GM06990 (cell line): ENCODE data around the gene UPF2.

Experiments
- DNase-seq: peaks from one replicate; pipeline ENCODE4 v3.0.0-alpha.2; 2011; ENCODE audit not compliant: insufficient read length; ENCODE audit errors: extremely low read depth
- H3K27me3 ChIP-seq: replicated peaks from 2 replicates; pipeline ENCODE4 v1.6.0; 2011; ENCODE audit warnings: low read length; ENCODE audit not compliant: control insufficient read depth, insufficient read depth
- H3K36me3 ChIP-seq: 2 replicates; pipeline ENCODE4 v1.5.1; 2011; ENCODE audit warnings: low read length; ENCODE audit not compliant: control insufficient read depth, insufficient read depth
- H3K4me3 ChIP-seq: replicated peaks from 2 replicates; pipeline ENCODE4 v1.5.1; 2011; ENCODE audit warnings: low read depth, mild to moderate bottlenecking, control low read depth, low read length
- TF ChIP-seq, protein P1 (sequence below): IDR thresholded peaks from 2 replicates; pipeline ENCODE4 v1.5.1; 2011; ENCODE audit warnings: low read length, control low read depth, mild to moderate bottlenecking, inconsistent platforms; ENCODE audit not compliant: insufficient read depth, poor library complexity, severe bottlenecking

The UPF2 gene

DNA sequence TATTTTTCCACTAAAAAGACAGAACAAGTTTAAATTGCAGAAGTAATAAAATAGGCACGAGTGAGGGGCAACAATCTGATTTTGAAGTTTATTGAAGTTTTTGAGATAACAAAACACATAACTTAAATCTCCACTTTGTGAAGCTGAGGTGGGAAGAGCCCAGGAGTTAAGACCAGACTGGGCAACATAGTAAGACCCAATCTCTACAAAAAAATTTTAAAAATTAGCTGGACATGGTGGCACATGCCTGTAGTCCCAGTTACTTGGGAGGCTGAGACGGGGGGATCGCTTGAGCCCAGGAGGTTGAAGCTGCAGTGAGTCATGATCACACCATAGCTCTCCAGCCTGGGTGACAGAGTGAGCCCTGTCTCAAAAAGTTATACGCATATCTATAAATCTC lies 11.2 kb downstream of the UPF2 start:
- DNase-seq, result no peak
- TF ChIP-seq, protein P1, sequence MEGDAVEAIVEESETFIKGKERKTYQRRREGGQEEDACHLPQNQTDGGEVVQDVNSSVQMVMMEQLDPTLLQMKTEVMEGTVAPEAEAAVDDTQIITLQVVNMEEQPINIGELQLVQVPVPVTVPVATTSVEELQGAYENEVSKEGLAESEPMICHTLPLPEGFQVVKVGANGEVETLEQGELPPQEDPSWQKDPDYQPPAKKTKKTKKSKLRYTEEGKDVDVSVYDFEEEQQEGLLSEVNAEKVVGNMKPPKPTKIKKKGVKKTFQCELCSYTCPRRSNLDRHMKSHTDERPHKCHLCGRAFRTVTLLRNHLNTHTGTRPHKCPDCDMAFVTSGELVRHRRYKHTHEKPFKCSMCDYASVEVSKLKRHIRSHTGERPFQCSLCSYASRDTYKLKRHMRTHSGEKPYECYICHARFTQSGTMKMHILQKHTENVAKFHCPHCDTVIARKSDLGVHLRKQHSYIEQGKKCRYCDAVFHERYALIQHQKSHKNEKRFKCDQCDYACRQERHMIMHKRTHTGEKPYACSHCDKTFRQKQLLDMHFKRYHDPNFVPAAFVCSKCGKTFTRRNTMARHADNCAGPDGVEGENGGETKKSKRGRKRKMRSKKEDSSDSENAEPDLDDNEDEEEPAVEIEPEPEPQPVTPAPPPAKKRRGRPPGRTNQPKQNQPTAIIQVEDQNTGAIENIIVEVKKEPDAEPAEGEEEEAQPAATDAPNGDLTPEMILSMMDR, result no peak
- H3K27me3 ChIP-seq, result no peaks in the 10 kb centered on the region
- H3K4me3 ChIP-seq, result no peak overlapping the region
- H3K36me3 ChIP-seq, result peaks cover 7% of the 10 kb centered on the region

- no peak for DNase-seq
- H3K36me3 ChIP-seq, result peaks cover 4% of the 10 kb centered on the region
- TF ChIP-seq, protein P1, result no peak
These were observed 15.1 kb downstream of the UPF2 start for GRCh38 chr10:12027539-12027938.

DNA sequence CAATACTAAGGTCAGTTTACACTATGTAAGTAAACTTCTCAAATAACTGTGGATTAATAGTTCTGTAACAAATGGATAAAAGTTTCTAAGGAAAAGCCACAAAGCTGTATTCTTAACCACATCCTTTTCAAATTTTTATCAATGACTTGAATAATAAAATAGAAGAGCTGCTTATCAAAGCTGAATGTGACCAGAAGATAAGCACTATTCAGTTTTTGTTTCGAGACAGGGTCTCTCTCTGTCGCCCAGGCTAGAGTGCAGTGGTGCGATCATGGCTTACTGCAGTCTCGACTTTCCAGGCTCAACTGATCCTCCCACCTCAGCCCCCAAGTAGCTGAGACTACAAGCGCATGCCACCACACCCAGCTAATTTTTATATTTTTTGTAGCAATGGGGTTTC lies 17.0 kb downstream of the UPF2 start:
- Histone ChIP-seq H3K36me3 (peaks cover 4% of the 10 kb centered on the region), H3K27me3 (no peaks in the 10 kb centered on the region), H3K4me3 (no peak overlapping the region)
- TF ChIP-seq, protein P1, result no peak
- no peak for DNase-seq

More at GRCh38 chr10:12027539-12027938, 15.1 kb downstream of the UPF2 start:
- no peak overlapping the region for H3K4me3 ChIP-seq
- H3K27me3 ChIP-seq, result no peaks in the 10 kb centered on the region

DNA sequence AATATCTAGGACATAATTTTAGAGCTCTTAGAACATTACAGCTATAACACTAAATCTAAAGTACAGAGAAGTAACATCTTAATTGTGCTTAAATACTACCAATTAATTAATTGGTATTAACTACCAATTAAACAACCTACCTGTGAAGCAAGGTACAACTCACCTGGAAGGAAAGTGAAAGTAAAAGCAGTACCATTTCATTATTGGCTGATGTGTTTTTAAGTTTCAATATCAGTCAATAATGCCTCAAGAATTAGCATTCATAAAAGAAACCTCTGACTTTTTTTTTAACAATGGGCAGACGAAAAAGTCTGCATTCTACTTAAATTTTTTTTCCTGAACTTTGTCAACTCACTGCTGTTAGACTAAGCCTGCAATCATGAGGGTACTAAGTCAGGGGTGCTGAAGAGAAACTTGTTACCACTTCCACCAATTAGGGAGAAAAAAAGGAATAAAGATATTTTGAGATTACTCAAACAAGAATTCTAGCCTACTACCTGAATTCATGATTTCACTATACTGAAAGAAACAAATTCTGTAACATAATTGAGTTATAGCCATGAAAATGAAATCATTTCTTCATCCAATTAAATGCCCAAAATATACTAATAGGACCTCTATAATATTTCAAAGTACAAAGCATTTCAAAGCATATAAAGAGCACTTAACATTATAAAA lies 19.9 kb downstream of the UPF2 start:
- peaks cover 1% of the 10 kb centered on the region for H3K36me3 ChIP-seq
- H3K27me3 ChIP-seq, result no peaks in the 10 kb centered on the region
- H3K4me3 ChIP-seq, result no peak overlapping the region
- DNase-seq, result no peak
- TF ChIP-seq, protein P1, result no peak

GRCh38 chr10:12020574-12020973 lies 22.0 kb downstream of the UPF2 start:
- Histone ChIP-seq H3K36me3 (peaks cover 1% of the 10 kb centered on the region), H3K27me3 (no peaks in the 10 kb centered on the region), H3K4me3 (no peak overlapping the region)
- DNase-seq, result no peak
- TF ChIP-seq, protein P1, result no peak

DNA sequence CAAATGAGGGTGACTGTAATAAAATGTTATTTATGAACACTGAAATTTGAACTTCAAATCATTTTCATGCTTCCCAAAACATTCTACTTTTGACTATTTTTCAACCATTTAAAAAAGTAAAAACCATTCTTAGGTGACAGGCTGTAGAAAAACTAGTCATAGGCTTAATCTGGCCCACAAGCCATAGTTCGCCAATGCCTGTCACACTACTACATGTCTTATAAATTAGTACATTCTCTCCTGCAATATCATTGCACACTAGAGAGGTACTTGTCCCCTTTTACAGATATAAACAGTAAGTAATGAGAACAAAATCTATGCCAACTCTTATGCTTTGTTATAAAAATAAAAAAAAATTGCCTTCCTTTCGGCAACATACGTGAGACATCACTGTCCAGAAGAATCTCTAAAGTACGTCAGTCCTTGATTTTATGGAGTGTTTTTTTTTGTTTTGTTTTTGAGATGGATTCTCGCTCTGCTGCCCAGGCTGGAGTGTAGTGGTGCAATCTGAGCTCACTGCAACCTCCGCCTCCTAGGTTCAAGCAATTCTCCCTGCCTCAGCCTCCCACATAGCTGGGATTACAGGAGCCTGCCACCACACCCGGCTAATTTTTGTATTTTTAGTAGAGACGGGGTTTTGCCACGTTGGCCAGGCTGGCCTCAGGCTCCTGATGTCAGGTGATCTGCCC lies 23.2 kb downstream of the UPF2 start:
- DNase-seq, result no peak
- Histone ChIP-seq H3K27me3 (no peaks in the 10 kb centered on the region), H3K4me3 (no peak overlapping the region), H3K36me3 (peaks cover 1% of the 10 kb centered on the region; the same call in 1 of the 2 replicates)
- TF ChIP-seq, protein P1, result no peak
